DOHH2 (cell line): ENCODE results near the gene KCNJ3.

ENCODE experiments used
- H3F3A ChIP-seq: fragments of 200-600 bp; sonication (generic), shearing (Covaris generic); 2 replicates; pipeline ENCODE4 v1.6.0; 2016; ENCODE audit warnings: antibody characterized with exemption, mild to moderate bottlenecking; ENCODE audit not compliant: control insufficient read depth, insufficient read depth
- H3K27ac ChIP-seq: fragments of 200-600 bp; sonication (generic); 2 replicates; pipeline ENCODE4 v1.5.1; 2014; ENCODE audit warnings: low read depth, mild to moderate bottlenecking, low read length, moderate library complexity
- H3K27me3 ChIP-seq: fragments of 200-600 bp; sonication (generic); 2 replicates; pipeline ENCODE4 v1.6.1; 2014; ENCODE audit warnings: mild to moderate bottlenecking, low read length, mixed read lengths; ENCODE audit not compliant: control insufficient read depth
- H3K36me3 ChIP-seq: fragments of 200-600 bp; sonication (generic); 2 replicates; pipeline ENCODE4 v1.6.1; 2014; ENCODE audit warnings: mild to moderate bottlenecking, low read length, moderate library complexity, mixed read lengths; ENCODE audit not compliant: control insufficient read depth
- H3K4me1 ChIP-seq: fragments of 200-600 bp; sonication (generic); 2 replicates; pipeline ENCODE4 v1.6.1; 2014; ENCODE audit warnings: mild to moderate bottlenecking, low read length, mixed read lengths; ENCODE audit not compliant: control insufficient read depth
- H3K4me2 ChIP-seq: fragments of 200-600 bp; sonication (generic); 2 replicates; pipeline ENCODE4 v1.6.0; 2014; ENCODE audit warnings: mild to moderate bottlenecking, low read length, moderate library complexity
- H3K4me3 ChIP-seq: fragments of 200-600 bp; sonication (generic); 2 replicates; pipeline ENCODE4 v1.5.1; 2014; ENCODE audit warnings: mild to moderate bottlenecking, low read length, mixed read lengths
- H3K79me2 ChIP-seq: fragments of 200-600 bp; sonication (generic); 2 replicates; pipeline ENCODE4 v1.6.1; 2014; ENCODE audit warnings: mild to moderate bottlenecking, low read length, mixed read lengths; ENCODE audit not compliant: control insufficient read depth
- H3K9me2 ChIP-seq: fragments of 200-600 bp; sonication (generic); replicated peaks from 2 replicates; pipeline ENCODE4 v1.6.1; 2014; ENCODE audit warnings: mild to moderate bottlenecking, low read length, mixed read lengths; ENCODE audit not compliant: control insufficient read depth
- H3K9me3 ChIP-seq: fragments of 200-600 bp; sonication (generic); 2 replicates; pipeline ENCODE4 v1.6.1; 2014; ENCODE audit warnings: antibody characterized with exemption, low read length, mixed read lengths; ENCODE audit not compliant: control insufficient read depth, insufficient read depth
- H4K20me1 ChIP-seq: fragments of 200-600 bp; sonication (generic); 2 replicates; pipeline ENCODE4 v1.6.0; 2014; ENCODE audit warnings: low read depth, mild to moderate bottlenecking, antibody characterized with exemption, low read length, moderate library complexity; ENCODE audit not compliant: control insufficient read depth, insufficient read depth
- EZH2phosphoT487 ChIP-seq: fragments of 200-600 bp; sonication (generic); IDR thresholded peaks from 2 replicates; pipeline ENCODE4 v1.6.1; 2017; ENCODE audit warnings: borderline replicate concordance, mild to moderate bottlenecking, antibody characterized with exemption, low read length, moderate library complexity, mixed read lengths
- TF ChIP-seq, protein P1 (sequence below): fragments of 200-600 bp; sonication (generic); IDR thresholded peaks from one replicate; pipeline ENCODE4 v1.5.1; 2014; ENCODE audit warnings: antibody characterized with exemption, mild to moderate bottlenecking, low read depth, low read length; ENCODE audit not compliant: poor library complexity, severe bottlenecking

The KCNJ3 gene

DNA sequence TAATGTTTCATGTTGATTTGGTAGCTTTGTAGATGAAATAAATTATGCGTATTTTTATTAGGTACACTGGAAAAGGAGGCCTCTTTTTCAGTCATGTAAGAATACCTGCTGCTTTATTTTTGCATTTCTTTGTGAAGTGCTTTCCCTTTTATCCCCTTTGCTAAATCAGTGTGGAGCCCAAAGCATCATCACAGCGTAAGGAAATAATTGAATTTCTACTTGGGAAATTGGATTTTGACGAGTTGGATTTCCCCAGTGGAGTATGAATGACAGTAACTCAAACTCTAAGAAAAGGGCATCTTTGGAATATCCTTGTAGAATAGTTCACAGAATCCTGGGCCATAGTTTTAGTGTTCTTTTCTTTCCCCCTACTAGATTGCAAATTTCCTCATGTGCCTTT, 97.2 kb downstream of the KCNJ3 start:
- H3K27ac ChIP-seq: no peak overlapping the region
- H3K4me2 ChIP-seq: no peak overlapping the region
- no peaks in the 10 kb centered on the region for H4K20me1 ChIP-seq
- H3K9me2 ChIP-seq: no peaks in the 10 kb centered on the region
- H3K9me3 ChIP-seq: no peaks in the 10 kb centered on the region
- no peaks in the 10 kb centered on the region for H3K79me2 ChIP-seq
- H3K27me3 ChIP-seq: no peaks in the 10 kb centered on the region
- no peaks in the 10 kb centered on the region for H3K36me3 ChIP-seq
- H3K4me1 ChIP-seq: no peaks in the 10 kb centered on the region
- TF ChIP-seq, protein P1, sequence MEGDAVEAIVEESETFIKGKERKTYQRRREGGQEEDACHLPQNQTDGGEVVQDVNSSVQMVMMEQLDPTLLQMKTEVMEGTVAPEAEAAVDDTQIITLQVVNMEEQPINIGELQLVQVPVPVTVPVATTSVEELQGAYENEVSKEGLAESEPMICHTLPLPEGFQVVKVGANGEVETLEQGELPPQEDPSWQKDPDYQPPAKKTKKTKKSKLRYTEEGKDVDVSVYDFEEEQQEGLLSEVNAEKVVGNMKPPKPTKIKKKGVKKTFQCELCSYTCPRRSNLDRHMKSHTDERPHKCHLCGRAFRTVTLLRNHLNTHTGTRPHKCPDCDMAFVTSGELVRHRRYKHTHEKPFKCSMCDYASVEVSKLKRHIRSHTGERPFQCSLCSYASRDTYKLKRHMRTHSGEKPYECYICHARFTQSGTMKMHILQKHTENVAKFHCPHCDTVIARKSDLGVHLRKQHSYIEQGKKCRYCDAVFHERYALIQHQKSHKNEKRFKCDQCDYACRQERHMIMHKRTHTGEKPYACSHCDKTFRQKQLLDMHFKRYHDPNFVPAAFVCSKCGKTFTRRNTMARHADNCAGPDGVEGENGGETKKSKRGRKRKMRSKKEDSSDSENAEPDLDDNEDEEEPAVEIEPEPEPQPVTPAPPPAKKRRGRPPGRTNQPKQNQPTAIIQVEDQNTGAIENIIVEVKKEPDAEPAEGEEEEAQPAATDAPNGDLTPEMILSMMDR: no peak
- TF ChIP-seq EZH2phosphoT487: no peak
- H3K4me3 ChIP-seq: no peak overlapping the region
- no peaks in the 10 kb centered on the region for H3F3A ChIP-seq

DNA sequence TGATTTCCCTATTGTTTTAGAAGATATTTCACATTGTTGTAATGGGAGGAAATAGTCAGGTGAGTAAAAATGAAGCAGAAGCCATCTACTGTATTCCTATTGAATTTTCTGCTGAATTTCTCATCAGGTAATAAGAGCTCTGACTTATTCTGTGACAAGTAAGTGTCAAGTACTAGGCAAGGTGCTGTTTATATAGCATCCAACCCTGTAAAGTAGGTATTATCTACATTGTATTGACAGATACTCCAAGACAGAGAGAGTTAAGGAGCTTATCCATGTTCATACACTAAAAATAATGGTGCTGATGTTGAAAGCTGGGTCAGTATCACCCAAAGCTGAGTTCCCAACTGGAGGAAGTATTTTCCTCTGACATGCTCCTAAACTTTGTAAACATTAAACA, 106.0 kb downstream of the KCNJ3 start:
- H3K9me2 ChIP-seq: no peaks in the 10 kb centered on the region
- H3K27ac ChIP-seq: no peak overlapping the region
- H3K79me2 ChIP-seq: no peaks in the 10 kb centered on the region
- no peaks in the 10 kb centered on the region for H3F3A ChIP-seq
- no peak overlapping the region for H3K4me2 ChIP-seq
- no peaks in the 10 kb centered on the region for H3K36me3 ChIP-seq
- 0 out of 2 replicates have a peak, but pooled peaks cover 4% of the 10 kb centered on the region for H3K9me3 ChIP-seq
- no peaks in the 10 kb centered on the region for H3K27me3 ChIP-seq
- no peak overlapping the region for H3K4me3 ChIP-seq
- TF ChIP-seq, protein P1: no peak
- TF ChIP-seq EZH2phosphoT487: no peak
- no peaks in the 10 kb centered on the region for H4K20me1 ChIP-seq
- no peaks in the 10 kb centered on the region for H3K4me1 ChIP-seq

DNA sequence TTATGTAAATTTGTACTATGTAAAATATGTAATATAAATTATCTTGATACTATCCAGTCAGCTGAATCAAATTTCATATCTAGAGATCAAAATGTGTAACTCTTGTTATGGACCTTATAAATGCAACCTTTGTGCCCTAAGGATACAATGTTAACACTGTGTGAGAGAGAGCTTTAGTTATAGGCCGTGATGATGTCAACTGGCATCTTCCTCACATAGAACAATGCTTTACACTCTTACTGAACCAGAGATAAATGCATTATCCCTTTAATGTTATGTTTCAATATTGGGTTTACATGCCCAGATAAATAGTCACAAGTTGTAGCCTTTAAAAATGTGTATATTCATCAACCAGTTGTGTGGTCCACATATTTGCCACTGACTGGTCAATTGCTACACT, 115.1 kb downstream of the KCNJ3 start:
- H3K27me3 ChIP-seq: no peaks in the 10 kb centered on the region
- no peaks in the 10 kb centered on the region for H3K9me3 ChIP-seq
- H3K4me3 ChIP-seq: no peak overlapping the region
- H3K79me2 ChIP-seq: no peaks in the 10 kb centered on the region
- no peaks in the 10 kb centered on the region for H3K36me3 ChIP-seq
- no peak overlapping the region for H3K4me2 ChIP-seq
- no peaks in the 10 kb centered on the region for H4K20me1 ChIP-seq
- no peaks in the 10 kb centered on the region for H3K9me2 ChIP-seq
- TF ChIP-seq EZH2phosphoT487: no peak
- TF ChIP-seq, protein P1: no peak
- no peak overlapping the region for H3K27ac ChIP-seq
- no peaks in the 10 kb centered on the region for H3K4me1 ChIP-seq
- no peaks in the 10 kb centered on the region for H3F3A ChIP-seq

DNA sequence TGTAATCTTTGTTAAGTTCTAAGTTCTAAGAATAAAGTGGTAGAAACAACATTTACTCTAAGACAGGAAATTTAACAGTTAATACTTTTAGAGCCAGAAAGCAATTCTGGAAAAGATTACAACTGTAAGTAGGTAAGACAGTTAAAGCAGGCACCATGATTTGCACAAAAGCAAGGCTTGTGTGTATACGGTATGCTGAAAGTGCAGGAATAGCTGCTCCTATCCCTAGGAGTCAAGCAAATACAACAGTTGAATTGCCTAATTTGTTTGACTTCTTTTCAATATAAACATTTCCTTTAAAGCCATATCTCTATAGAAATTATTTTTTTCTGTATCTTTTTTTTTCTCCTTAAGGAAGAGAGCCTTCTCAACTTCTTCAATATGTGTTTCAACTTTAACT, 116.4 kb downstream of the KCNJ3 start:
- TF ChIP-seq, protein P1: no peak
- TF ChIP-seq EZH2phosphoT487: no peak
- no peaks in the 10 kb centered on the region for H3K27me3 ChIP-seq

More for the DNA sequence above, 116.4 kb downstream of the KCNJ3 start:
- H3K27ac ChIP-seq: no peak overlapping the region
- H3K4me3 ChIP-seq: no peak overlapping the region
- no peaks in the 10 kb centered on the region for H3F3A ChIP-seq
- no peaks in the 10 kb centered on the region for H4K20me1 ChIP-seq
- no peaks in the 10 kb centered on the region for H3K9me3 ChIP-seq
- H3K36me3 ChIP-seq: no peaks in the 10 kb centered on the region
- H3K79me2 ChIP-seq: no peaks in the 10 kb centered on the region
- H3K9me2 ChIP-seq: no peaks in the 10 kb centered on the region
- H3K4me1 ChIP-seq: no peaks in the 10 kb centered on the region
- no peak overlapping the region for H3K4me2 ChIP-seq
